ENCODE measurements around the gene WDFY2. TPM values are rescaled to one million over a fixed set of nuclear protein-coding genes. Genes with fewer than 3 reads are reported as not detected.

The WDFY2 gene
- total RNA-seq, 1 experiment from 2014 or later, result 5.6 TPM

GRCh38 chr13:51804295-51805172 is 220.3 kb downstream of the WDFY2 start:
- peak overlapping the region; percentile 76 for H3K4me3 ChIP-seq (ENCODE audit: insufficient read depth, low read depth, low read length)
- H3K27me3 ChIP-seq (ENCODE audit: control insufficient read depth, insufficient read depth, low read length), result no peaks in the 10 kb centered on the region; the same call in 1 of the 2 replicates
- DNase-seq, result peak; percentile 39
- H3K36me3 ChIP-seq (replicated peaks; ENCODE audit: control insufficient read depth, insufficient read depth, low read length), result no peaks in the 10 kb centered on the region

- no peaks in the 10 kb centered on the region; the same call in 1 of the 2 replicates for H3K27me3 ChIP-seq (ENCODE audit: control insufficient read depth, insufficient read depth, low read length)
- no peaks in the 10 kb centered on the region for H3K36me3 ChIP-seq (replicated peaks; ENCODE audit: control insufficient read depth, insufficient read depth, low read length)
- no peak for DNase-seq
- H3K4me3 ChIP-seq (ENCODE audit: insufficient read depth, low read depth, low read length), result no peak overlapping the region
Observed at GRCh38 chr13:51805313-51805712, 221.1 kb downstream of the WDFY2 start.

- H3K36me3 ChIP-seq (replicated peaks; ENCODE audit: control insufficient read depth, insufficient read depth, low read length), result no peaks in the 10 kb centered on the region
- no peaks in the 10 kb centered on the region; the same call in 1 of the 2 replicates for H3K27me3 ChIP-seq (ENCODE audit: control insufficient read depth, insufficient read depth, low read length)
- no peak overlapping the region for H3K4me3 ChIP-seq (ENCODE audit: insufficient read depth, low read depth, low read length)
- no peak for DNase-seq
Observed at GRCh38 chr13:51805925-51806324, 221.7 kb downstream of the WDFY2 start.

DNA sequence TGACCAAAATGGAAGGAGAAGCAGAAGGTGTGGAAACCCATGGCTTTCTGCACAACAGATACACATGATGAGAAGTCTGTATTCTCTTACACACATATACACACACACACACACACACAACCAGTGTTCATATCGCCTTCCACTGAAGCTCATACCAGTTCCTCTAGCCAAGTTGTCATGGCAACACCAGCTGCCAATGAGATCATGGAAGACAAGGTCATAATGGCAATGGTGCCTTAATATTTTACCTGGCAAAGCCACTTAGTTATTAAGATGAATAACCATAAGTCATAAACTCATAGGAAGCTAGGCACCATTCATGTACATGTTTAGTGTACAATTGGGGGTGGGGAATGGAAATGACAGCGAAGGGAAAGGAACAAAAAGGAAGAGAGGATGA is 222.3 kb downstream of the WDFY2 start:
- no peaks in the 10 kb centered on the region; the same call in 1 of the 2 replicates for H3K27me3 ChIP-seq (ENCODE audit: control insufficient read depth, insufficient read depth, low read length)
- DNase-seq, result no peak
- no peak overlapping the region for H3K4me3 ChIP-seq (ENCODE audit: insufficient read depth, low read depth, low read length)
- H3K36me3 ChIP-seq (replicated peaks; ENCODE audit: control insufficient read depth, insufficient read depth, low read length), result no peaks in the 10 kb centered on the region

DNA sequence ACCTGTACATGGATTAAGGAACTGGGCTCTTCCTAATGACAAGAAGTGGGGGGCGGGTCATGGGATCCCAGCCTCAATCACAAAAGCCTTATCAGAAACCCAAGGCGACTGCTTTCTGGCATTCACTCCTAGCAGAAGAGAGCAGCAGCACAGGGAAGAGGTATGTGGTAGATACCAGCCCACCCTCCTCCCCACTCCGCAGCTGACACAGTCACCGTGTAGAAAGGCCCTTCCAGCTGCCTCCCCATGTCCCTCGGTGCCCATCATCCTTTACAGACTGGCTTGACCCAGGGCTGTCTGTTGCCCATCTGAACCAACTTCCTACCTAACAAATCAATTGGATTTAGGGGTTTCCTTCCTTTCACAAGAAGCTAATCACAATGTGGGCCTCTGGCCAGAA is 222.8 kb downstream of the WDFY2 start:
- H3K36me3 ChIP-seq (replicated peaks; ENCODE audit: control insufficient read depth, insufficient read depth, low read length), result no peaks in the 10 kb centered on the region

DNA sequence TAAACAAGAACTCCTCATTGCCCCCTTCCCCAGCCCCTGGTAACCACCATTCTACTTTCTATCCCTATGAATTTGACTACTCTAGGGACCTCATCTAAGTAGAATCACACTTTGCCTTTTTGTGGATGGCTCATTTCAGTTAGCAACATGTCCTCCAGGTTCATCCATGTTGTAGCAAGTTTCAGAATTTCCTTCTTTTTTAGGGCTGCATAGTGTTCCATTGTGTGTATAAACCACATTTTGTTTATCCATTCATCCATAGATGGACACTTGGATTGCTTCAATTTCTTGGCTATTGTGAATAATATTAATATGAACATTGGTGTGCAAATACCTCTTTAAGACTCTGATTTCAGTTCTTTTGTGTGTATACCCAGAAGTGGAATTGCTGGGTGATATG is 224.5 kb downstream of the WDFY2 start:
- Histone ChIP-seq H3K4me3 (ENCODE audit: insufficient read depth, low read depth, low read length) (no peak overlapping the region), H3K27me3 (ENCODE audit: control insufficient read depth, insufficient read depth, low read length) (no peaks in the 10 kb centered on the region; the same call in 1 of the 2 replicates), H3K36me3 (replicated peaks; ENCODE audit: control insufficient read depth, insufficient read depth, low read length) (no peaks in the 10 kb centered on the region)
- DNase-seq, result no peak

More for the DNA sequence above, 222.8 kb downstream of the WDFY2 start:
- Histone ChIP-seq H3K4me3 (ENCODE audit: insufficient read depth, low read depth, low read length) (no peak overlapping the region), H3K27me3 (ENCODE audit: control insufficient read depth, insufficient read depth, low read length) (no peaks in the 10 kb centered on the region; the same call in 1 of the 2 replicates)
- no peak for DNase-seq

- Histone ChIP-seq H3K36me3 (replicated peaks; ENCODE audit: control insufficient read depth, insufficient read depth, low read length) (no peaks in the 10 kb centered on the region), H3K4me3 (ENCODE audit: insufficient read depth, low read depth, low read length) (no peak overlapping the region), H3K27me3 (ENCODE audit: control insufficient read depth, insufficient read depth, low read length) (no peaks in the 10 kb centered on the region)
- no peak for DNase-seq
Observed at GRCh38 chr13:51811046-51811445, 226.8 kb downstream of the WDFY2 start.

DNA sequence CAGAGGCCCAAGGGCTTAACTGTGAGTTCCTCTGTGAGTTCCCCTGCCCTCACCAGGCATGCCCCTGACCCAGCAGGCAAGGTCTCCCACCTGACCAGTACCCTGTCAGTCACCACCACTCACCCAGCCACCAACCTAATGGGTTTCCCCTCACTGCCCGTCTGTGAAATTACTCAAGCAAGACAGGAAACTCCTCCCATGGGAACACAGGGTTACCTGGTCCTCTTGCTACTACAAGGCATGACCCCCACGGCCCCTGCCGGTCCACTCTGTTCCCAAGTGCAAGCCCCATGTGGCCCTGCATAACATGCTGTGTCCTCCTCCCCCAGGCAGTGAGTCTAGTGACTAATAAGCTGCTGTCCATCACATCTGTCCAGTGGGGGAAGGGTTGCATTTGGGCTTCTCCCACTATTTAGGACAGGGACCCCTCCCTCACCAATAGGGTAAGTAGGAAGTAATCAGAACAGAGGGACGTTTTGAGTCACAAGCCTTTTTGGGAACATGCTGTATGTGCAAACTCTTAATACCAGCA is 227.7 kb downstream of the WDFY2 start:
- no peak for DNase-seq
- H3K27me3 ChIP-seq (ENCODE audit: control insufficient read depth, insufficient read depth, low read length), result no peaks in the 10 kb centered on the region
- H3K36me3 ChIP-seq (replicated peaks; ENCODE audit: control insufficient read depth, insufficient read depth, low read length), result no peaks in the 10 kb centered on the region
- H3K4me3 ChIP-seq (ENCODE audit: insufficient read depth, low read depth, low read length), result no peak overlapping the region

GRCh38 chr13:51814071-51814470 is 229.8 kb downstream of the WDFY2 start:
- DNase-seq, result no peak
- Histone ChIP-seq H3K27me3 (ENCODE audit: control insufficient read depth, insufficient read depth, low read length) (no peaks in the 10 kb centered on the region), H3K4me3 (ENCODE audit: insufficient read depth, low read depth, low read length) (no peak overlapping the region)

GRCh38 chr13:51814825-51815650 is 230.8 kb downstream of the WDFY2 start:
- peak; percentile 87 for DNase-seq
- Histone ChIP-seq H3K36me3 (replicated peaks; ENCODE audit: control insufficient read depth, insufficient read depth, low read length) (no peaks in the 10 kb centered on the region), H3K27me3 (ENCODE audit: control insufficient read depth, insufficient read depth, low read length) (no peaks in the 10 kb centered on the region), H3K4me3 (ENCODE audit: insufficient read depth, low read depth, low read length) (no peak overlapping the region; the same call in 1 of the 2 replicates)

More at GRCh38 chr13:51814071-51814470, 229.8 kb downstream of the WDFY2 start:
- no peaks in the 10 kb centered on the region for H3K36me3 ChIP-seq (replicated peaks; ENCODE audit: control insufficient read depth, insufficient read depth, low read length)

GRCh38 chr13:51815848-51816247 is 231.6 kb downstream of the WDFY2 start:
- Histone ChIP-seq H3K27me3 (ENCODE audit: control insufficient read depth, insufficient read depth, low read length) (no peaks in the 10 kb centered on the region), H3K36me3 (replicated peaks; ENCODE audit: control insufficient read depth, insufficient read depth, low read length) (no peaks in the 10 kb centered on the region), H3K4me3 (ENCODE audit: insufficient read depth, low read depth, low read length) (no peak overlapping the region)
- no peak for DNase-seq

DNA sequence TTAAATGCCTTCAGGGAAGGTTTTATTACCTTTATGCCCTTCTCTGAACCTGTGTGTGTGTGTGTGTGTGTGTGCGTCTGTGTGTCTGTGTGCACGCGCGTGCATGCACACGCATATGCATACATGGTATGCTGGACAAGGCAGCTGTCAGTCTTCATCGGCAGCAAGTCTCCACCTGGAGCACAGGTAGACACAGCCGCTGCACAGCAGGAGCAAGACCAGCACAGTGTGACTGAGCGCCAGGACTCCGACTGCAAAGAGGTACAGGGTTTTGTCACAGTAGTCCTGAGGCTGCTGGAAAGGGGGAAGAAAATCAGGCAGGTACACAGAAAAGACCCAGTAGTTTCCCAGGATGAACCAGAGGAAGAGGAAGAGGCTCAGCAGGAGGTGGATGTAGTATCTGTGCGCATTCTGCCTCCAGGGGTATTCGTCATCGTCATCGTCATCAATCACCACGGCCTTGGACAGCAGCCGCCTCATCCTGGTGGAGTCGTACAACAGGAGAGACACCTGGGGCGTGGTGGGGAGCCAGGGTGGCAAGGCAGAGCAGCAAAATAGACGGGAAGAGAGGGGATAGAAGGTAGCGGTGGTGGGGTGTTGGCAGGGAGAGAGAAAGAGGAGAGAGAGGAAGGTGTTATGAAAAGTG is 232.5 kb downstream of the WDFY2 start:
- H3K27me3 ChIP-seq (ENCODE audit: control insufficient read depth, insufficient read depth, low read length), result no peaks in the 10 kb centered on the region
- no peak overlapping the region for H3K4me3 ChIP-seq (ENCODE audit: insufficient read depth, low read depth, low read length)
- H3K36me3 ChIP-seq (replicated peaks; ENCODE audit: control insufficient read depth, insufficient read depth, low read length), result no peaks in the 10 kb centered on the region

More for the DNA sequence above, 232.5 kb downstream of the WDFY2 start:
- DNase-seq, result no peak
